Measurements from ENCODE around the gene NXPH4. TPM values are rescaled to one million over a fixed set of nuclear protein-coding genes. Genes with fewer than 3 reads are reported as not detected.

Gene NXPH4
- total RNA-seq, 1 donor from 2014 or later, result not detected

- Mint-ChIP-seq H3K4me3 (ENCODE audit: unreplicated experiment) (peak overlapping the region; percentile 27), H3K36me3 (ENCODE audit: low read depth, unreplicated experiment) (peaks cover 15% of the 10 kb centered on the region), H3K9me3 (ENCODE audit: unreplicated experiment) (no peaks in the 10 kb centered on the region), H3K27me3 (ENCODE audit: unreplicated experiment) (no peaks in the 10 kb centered on the region), H3K27ac (ENCODE audit: unreplicated experiment) (no peak overlapping the region), H3K4me1 (ENCODE audit: unreplicated experiment) (peaks cover 17% of the 10 kb centered on the region)
- TF ChIP-seq CTCF (IDR thresholded peaks at IDR 0.05; ENCODE audit: unreplicated experiment), result no peak
- DNase-seq (ENCODE audit: low spot score), result no peak
Observed at GRCh38 chr12:57255916-57256315, 39.3 kb downstream of the NXPH4 start.

DNA sequence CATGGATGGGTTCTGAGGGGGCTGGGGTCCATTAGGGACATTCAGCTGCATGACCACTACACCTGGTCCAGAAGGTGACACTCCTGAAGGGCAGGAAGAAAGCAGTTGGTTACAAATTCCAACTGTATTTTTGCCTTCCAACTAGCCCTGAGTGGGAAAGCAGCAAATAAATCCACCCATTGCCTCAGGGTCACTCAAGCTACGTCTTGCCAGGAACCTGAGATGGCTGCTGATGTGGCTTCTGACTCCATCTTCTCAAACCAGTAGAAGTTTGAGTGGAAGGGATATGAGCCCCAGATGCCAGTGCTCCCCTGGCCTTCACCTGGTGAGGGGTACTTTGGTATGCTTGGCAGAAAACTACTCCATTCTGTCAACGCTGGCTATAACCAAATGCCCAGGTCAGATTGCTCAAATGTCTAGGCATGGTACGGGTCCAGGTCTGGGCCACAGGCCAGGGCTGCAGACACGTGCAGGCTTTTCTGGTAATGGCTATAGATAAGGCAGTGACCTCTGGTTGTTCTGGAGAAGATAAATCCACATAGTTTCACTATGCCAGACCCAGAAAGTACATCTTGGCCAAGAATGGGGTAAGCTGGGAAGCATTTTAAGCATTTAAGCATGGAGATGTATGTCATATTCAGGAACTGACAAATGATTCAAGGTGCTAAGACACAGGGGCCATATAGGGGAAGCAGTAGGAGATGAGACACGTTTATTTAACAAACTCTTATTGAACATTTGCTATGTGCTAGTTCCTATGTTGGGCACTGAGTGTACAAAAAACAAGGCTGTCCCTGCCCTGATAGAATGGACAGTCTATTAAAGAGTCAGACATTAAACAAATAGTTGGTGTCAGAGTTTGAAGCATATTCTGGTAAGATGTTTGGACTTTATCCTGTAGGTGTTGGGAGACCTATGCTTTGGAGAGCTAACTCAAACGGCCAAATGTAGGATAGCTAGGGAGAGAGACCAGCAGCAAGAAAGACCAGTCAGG, 42.7 kb downstream of the NXPH4 start:
- TF ChIP-seq CTCF (IDR thresholded peaks at IDR 0.05; ENCODE audit: unreplicated experiment), result no peak
- H3K9me3 Mint-ChIP-seq (ENCODE audit: unreplicated experiment), result no peaks in the 10 kb centered on the region
- DNase-seq (ENCODE audit: low spot score), result no peak
- no peak overlapping the region for H3K4me3 Mint-ChIP-seq (ENCODE audit: unreplicated experiment)
- H3K27ac Mint-ChIP-seq (ENCODE audit: unreplicated experiment), result no peak overlapping the region
- peaks cover 19% of the 10 kb centered on the region for H3K4me1 Mint-ChIP-seq (ENCODE audit: unreplicated experiment)
- H3K36me3 Mint-ChIP-seq (ENCODE audit: low read depth, unreplicated experiment), result peaks cover 15% of the 10 kb centered on the region
- H3K27me3 Mint-ChIP-seq (ENCODE audit: unreplicated experiment), result no peaks in the 10 kb centered on the region

- no peak for DNase-seq (ENCODE audit: low spot score)
- no peaks in the 10 kb centered on the region for H3K27me3 Mint-ChIP-seq (ENCODE audit: unreplicated experiment)
- no peaks in the 10 kb centered on the region for H3K9me3 Mint-ChIP-seq (ENCODE audit: unreplicated experiment)
- TF ChIP-seq CTCF (IDR thresholded peaks at IDR 0.05; ENCODE audit: unreplicated experiment), result no peak
- peaks cover 14% of the 10 kb centered on the region for H3K4me1 Mint-ChIP-seq (ENCODE audit: unreplicated experiment)
- no peak overlapping the region for H3K4me3 Mint-ChIP-seq (ENCODE audit: unreplicated experiment)
- H3K36me3 Mint-ChIP-seq (ENCODE audit: low read depth, unreplicated experiment), result peaks cover 15% of the 10 kb centered on the region
- H3K27ac Mint-ChIP-seq (ENCODE audit: unreplicated experiment), result no peak overlapping the region
Observed at GRCh38 chr12:57260366-57260765, 43.8 kb downstream of the NXPH4 start.

GRCh38 chr12:57261428-57261865, 44.9 kb downstream of the NXPH4 start:
- DNase-seq (ENCODE audit: low spot score), result no peak
- no peak for TF ChIP-seq CTCF (IDR thresholded peaks at IDR 0.05; ENCODE audit: unreplicated experiment)
- no peak overlapping the region for H3K27ac Mint-ChIP-seq (ENCODE audit: unreplicated experiment)

More at GRCh38 chr12:57261428-57261865, 44.9 kb downstream of the NXPH4 start:
- H3K4me3 Mint-ChIP-seq (ENCODE audit: unreplicated experiment), result no peak overlapping the region
- peaks cover 8% of the 10 kb centered on the region for H3K4me1 Mint-ChIP-seq (ENCODE audit: unreplicated experiment)
- no peaks in the 10 kb centered on the region for H3K9me3 Mint-ChIP-seq (ENCODE audit: unreplicated experiment)
- H3K36me3 Mint-ChIP-seq (ENCODE audit: low read depth, unreplicated experiment), result peaks cover 9% of the 10 kb centered on the region
- H3K27me3 Mint-ChIP-seq (ENCODE audit: unreplicated experiment), result no peaks in the 10 kb centered on the region

All from endothelial cell (in vitro differentiated cells).